ENCODE measurements around the gene MYO16.

MYO16 gene

DNA sequence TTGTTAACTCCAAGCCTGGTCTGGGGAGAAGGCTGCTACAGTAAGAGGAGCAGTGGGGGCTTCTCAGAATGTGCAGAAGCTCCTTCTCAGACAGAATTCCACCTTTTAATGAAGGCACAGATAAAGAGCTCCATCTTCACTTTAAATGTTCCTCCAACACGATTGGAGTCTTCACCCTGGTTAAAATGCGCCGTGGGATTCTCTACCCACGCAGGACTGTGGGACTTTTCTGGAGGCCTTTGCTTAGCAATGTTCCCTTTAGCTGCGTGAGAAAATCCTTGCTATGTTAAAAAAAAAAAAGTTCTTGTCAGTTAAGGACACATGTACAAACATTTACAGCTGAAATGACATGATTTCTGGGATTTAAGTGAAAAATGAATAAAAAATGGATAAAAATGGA is 546.3 kb downstream of the MYO16 start:
- ATAC-seq (ENCODE audit: low read depth), result no peak

DNA sequence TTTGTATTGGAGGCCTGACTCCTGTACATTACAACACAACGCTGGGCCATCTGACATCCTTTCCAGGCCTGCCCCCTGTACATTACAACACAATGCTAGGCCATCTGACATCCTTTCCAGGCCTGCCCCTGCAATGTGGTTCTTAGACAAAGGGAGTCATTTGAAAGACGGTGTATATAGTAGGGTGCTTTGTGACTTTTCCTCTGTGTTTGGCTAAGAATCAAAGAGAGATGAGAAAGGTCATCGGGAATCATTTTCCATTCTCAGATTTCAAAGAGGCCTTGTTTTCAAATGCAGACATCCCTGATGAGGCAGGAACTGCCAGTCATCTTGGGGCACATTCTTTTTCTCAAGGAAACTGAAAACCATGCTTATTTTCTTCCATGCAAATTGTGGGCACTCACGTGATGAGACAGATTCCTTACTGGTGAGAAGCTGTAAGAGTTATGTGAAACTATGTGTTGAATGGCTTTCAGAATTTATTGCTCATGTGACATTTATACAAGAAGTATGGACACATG is 551.6 kb downstream of the MYO16 start:
- Mint-ChIP-seq H3K27ac (no peak overlapping the region), H3K4me1 (peaks cover 2% of the 10 kb centered on the region), H3K9me3 (no peaks in the 10 kb centered on the region), H3K4me3 (no peak overlapping the region), H3K27me3 (peaks cover 4% of the 10 kb centered on the region), H3K36me3 (no peaks in the 10 kb centered on the region)
- ATAC-seq (ENCODE audit: low read depth) (no peak), DNase-seq (ENCODE audit: low spot score in 2 of 2) (no peak)

More for the DNA sequence above, 546.3 kb downstream of the MYO16 start:
- H3K4me1 Mint-ChIP-seq, result no peaks in the 10 kb centered on the region
- H3K36me3 Mint-ChIP-seq, result no peaks in the 10 kb centered on the region
- DNase-seq (ENCODE audit: low spot score in 2 of 2), result no peak
- no peak overlapping the region for H3K27ac Mint-ChIP-seq
- no peaks in the 10 kb centered on the region for H3K9me3 Mint-ChIP-seq
- H3K27me3 Mint-ChIP-seq, result peaks cover 5% of the 10 kb centered on the region
- no peak overlapping the region for H3K4me3 Mint-ChIP-seq

DNA sequence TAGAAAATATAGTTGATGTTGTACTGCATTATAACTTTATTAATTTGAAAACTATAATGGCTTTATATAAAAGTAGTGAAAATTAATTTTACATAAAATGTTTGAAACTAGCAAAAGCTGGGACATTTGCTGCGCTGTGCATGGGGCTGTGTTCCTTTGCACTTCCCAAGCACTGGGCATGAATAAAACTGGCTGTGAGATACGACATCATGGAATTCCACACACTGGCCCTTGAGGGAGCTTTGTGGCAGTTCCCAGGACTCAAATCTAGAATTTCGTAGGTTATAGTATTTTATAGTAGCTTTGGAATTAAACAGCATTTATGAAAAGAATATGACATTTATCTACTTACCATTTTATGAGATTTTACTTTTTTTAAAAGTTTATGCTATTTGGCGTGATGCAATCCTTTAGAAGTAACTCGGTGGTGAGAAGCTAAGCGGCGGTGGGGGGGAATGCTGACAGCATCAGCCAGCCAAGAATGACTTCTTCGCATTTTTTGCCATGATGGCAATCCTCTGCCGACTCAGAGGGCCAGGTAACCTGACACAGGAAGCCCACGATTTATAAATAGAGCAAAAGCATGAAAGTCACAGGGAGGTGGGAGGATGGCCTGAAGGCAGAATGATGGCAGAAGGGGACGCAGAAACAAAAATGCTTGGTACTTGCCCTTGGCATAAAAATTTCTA is 553.5 kb downstream of the MYO16 start:
- H3K4me3 Mint-ChIP-seq, result no peak overlapping the region
- H3K27me3 Mint-ChIP-seq, result no peaks in the 10 kb centered on the region
- ATAC-seq (ENCODE audit: low read depth) (no peak), DNase-seq (ENCODE audit: low spot score in 2 of 2) (no peak)
- no peak overlapping the region for H3K27ac Mint-ChIP-seq
- H3K36me3 Mint-ChIP-seq, result no peaks in the 10 kb centered on the region
- no peaks in the 10 kb centered on the region for H3K9me3 Mint-ChIP-seq
- peaks cover 2% of the 10 kb centered on the region for H3K4me1 Mint-ChIP-seq

DNA sequence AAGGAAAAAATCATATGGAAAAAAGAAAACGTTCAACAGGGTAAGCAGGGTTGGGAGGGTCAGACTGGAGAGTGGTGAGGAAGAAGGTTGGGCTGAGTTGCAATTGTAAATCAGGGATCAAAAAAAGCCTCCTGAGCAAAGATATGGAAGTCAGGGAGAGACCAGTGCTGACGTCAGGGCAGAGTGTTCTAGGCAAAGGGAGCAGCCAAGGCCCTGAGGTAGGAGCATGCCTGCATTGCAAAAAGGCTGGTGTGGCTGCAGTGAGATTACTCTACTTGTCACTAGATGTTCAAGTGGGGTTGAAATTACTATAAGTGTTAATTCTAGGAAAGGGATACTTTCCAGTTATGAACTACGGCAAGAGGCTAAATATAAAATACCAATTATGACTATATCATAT is 562.0 kb downstream of the MYO16 start:
- H3K27me3 Mint-ChIP-seq, result peaks cover 2% of the 10 kb centered on the region
- no peaks in the 10 kb centered on the region for H3K4me1 Mint-ChIP-seq
- DNase-seq (ENCODE audit: low spot score in 2 of 2) (no peak), ATAC-seq (ENCODE audit: low read depth) (no peak)
- no peak overlapping the region for H3K27ac Mint-ChIP-seq
- H3K36me3 Mint-ChIP-seq, result no peaks in the 10 kb centered on the region
- no peak overlapping the region for H3K4me3 Mint-ChIP-seq
- H3K9me3 Mint-ChIP-seq, result no peaks in the 10 kb centered on the region

DNA sequence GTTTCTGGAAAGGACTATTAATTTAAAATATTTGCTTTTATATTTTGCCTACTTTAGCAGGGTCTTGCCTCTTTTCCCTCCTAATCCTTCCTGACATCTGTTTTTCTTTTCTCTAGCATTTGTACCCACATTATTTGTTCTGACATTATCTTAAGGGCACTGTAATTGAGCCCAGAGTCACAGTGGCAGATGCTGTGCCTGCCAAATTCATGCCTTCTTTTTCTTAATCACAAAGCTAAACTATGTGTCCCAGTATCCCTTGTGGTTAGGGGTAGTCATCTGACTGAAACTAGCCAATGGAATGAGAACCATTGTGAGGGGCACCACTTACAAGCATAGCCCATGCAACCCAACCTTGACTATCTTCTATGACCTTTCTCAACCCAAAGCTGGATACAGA is 562.9 kb downstream of the MYO16 start:
- H3K4me3 Mint-ChIP-seq, result no peak overlapping the region
- peaks cover 5% of the 10 kb centered on the region for H3K27me3 Mint-ChIP-seq

DNA sequence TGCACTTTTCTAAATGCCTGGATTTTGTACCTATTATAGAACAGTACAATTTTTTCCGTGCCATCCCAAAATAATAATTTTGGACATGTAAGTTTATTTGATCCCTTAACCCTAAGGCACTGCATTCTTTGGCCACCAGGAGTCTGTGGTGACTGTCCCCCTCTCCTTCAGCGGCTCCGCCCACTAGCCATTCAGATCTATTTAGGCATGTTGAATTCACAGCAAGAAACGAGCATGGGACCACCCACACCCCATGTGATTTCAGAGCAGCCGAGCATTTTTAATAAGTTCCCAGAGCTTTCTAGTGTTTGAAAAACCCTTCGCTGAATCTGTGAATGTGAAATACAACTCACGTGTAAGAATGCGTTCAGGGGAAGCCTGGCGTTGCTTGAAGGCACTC is 567.5 kb downstream of the MYO16 start:
- no peaks in the 10 kb centered on the region for H3K9me3 Mint-ChIP-seq

More for the DNA sequence above, 562.9 kb downstream of the MYO16 start:
- ATAC-seq (ENCODE audit: low read depth), result no peak
- no peaks in the 10 kb centered on the region for H3K4me1 Mint-ChIP-seq
- H3K9me3 Mint-ChIP-seq, result no peaks in the 10 kb centered on the region
- DNase-seq (ENCODE audit: low spot score in 2 of 2), result no peak
- H3K27ac Mint-ChIP-seq, result no peak overlapping the region
- H3K36me3 Mint-ChIP-seq, result no peaks in the 10 kb centered on the region

DNA sequence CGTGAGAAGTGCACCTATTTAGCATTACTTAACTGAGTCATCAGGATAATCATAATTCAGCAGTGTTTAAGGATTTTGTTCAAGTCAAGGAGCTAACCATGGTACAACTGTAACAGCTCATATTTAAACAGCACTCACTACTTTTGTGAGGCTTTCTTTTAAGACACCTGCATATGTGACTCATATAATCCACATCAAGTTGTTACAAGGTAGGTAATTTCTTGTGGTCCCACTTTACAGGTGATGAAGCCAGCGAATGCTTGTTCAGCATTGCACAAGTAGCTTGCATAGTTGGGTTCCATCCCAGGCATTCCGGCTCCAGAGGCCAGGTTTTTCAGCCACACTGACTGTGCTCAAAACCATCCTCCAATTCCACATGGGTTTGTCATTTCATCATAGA is 569.2 kb downstream of the MYO16 start:
- DNase-seq (ENCODE audit: low spot score in 2 of 2) (no peak), ATAC-seq (ENCODE audit: low read depth) (no peak)
- H3K4me3 Mint-ChIP-seq, result no peak overlapping the region
- no peak overlapping the region for H3K27ac Mint-ChIP-seq
- peaks cover 3% of the 10 kb centered on the region for H3K4me1 Mint-ChIP-seq
- no peaks in the 10 kb centered on the region for H3K9me3 Mint-ChIP-seq
- no peaks in the 10 kb centered on the region for H3K36me3 Mint-ChIP-seq
- H3K27me3 Mint-ChIP-seq, result peaks cover 7% of the 10 kb centered on the region

More for the DNA sequence above, 567.5 kb downstream of the MYO16 start:
- no peaks in the 10 kb centered on the region for H3K4me1 Mint-ChIP-seq
- no peak overlapping the region for H3K4me3 Mint-ChIP-seq
- DNase-seq (ENCODE audit: low spot score in 2 of 2), result no peak
- no peaks in the 10 kb centered on the region for H3K36me3 Mint-ChIP-seq
- no peak overlapping the region for H3K27ac Mint-ChIP-seq
- H3K27me3 Mint-ChIP-seq, result peaks cover 6% of the 10 kb centered on the region
- no peak for ATAC-seq (ENCODE audit: low read depth)

DNA sequence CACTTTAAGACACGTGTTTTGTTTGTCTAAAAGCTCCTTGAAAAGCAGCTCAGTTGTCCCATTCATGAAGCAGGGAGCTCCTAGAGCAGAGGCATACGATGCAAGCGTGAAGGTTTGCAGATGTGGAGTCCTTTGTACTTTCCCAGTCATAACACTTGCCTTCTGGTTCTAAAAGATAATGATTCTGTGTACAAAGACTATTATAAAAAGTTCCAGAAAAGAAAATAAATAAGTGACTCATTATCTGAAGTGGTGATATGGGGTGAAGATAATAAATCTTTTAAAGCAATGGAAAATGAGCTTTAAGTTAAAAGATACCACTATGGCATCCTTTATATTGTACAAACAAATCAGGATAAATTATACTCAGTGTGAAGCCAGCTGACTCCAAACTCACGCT is 569.9 kb downstream of the MYO16 start:
- no peak overlapping the region for H3K27ac Mint-ChIP-seq
- H3K36me3 Mint-ChIP-seq, result no peaks in the 10 kb centered on the region
- ATAC-seq (ENCODE audit: low read depth), result no peak
- DNase-seq (ENCODE audit: low spot score in 2 of 2), result no peak
- H3K4me1 Mint-ChIP-seq, result peaks cover 3% of the 10 kb centered on the region
- no peaks in the 10 kb centered on the region for H3K9me3 Mint-ChIP-seq
- peaks cover 7% of the 10 kb centered on the region for H3K27me3 Mint-ChIP-seq
- H3K4me3 Mint-ChIP-seq, result no peak overlapping the region

DNA sequence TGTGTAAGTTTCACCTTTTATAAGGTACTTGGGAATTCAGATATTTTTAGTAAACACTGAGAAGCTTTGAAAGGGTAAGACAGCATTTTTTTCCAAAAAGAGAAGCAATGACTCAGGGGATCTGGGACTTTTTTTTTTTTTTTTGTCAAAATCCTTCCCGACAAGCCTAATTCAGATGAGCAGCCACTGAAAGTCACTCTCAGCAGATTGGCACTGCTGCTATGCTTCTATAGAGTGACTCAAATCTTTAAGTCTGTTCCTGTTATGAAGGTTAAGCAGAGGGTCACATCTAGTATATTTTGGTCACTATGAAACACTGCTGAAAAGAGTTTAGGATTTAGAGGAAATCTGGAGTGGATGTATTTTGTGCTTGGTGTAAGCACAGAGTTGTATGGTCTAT is 571.1 kb downstream of the MYO16 start:
- H3K36me3 Mint-ChIP-seq, result no peaks in the 10 kb centered on the region
- H3K9me3 Mint-ChIP-seq, result no peaks in the 10 kb centered on the region

DNA sequence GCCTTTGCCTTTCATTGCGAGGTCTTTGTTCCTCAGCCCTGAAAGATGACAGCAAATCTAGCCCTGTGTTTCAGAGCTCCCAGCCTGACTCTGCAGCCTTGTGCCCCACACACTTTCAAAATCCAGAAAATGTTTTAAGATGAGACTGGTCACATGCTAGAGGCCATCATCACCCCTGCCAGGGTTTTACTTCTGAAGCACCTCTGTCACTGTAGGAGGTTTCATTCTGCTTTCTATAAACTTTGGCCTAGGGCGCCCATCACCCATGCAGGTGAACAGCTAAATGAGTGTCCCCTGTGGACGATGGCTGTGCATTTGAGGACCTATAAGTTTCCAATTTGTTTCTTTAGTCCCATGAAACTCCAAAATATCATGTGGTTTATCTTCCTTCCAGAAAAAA is 574.2 kb downstream of the MYO16 start:
- no peaks in the 10 kb centered on the region for H3K9me3 Mint-ChIP-seq
- peaks cover 3% of the 10 kb centered on the region for H3K4me1 Mint-ChIP-seq
- ATAC-seq (ENCODE audit: low read depth), result no peak
- H3K27me3 Mint-ChIP-seq, result peaks cover 3% of the 10 kb centered on the region
- H3K27ac Mint-ChIP-seq, result no peak overlapping the region
- no peak overlapping the region for H3K4me3 Mint-ChIP-seq
- no peaks in the 10 kb centered on the region for H3K36me3 Mint-ChIP-seq
- DNase-seq (ENCODE audit: low spot score in 2 of 2), result no peak

More for the DNA sequence above, 571.1 kb downstream of the MYO16 start:
- no peak overlapping the region for H3K4me3 Mint-ChIP-seq
- peaks cover 7% of the 10 kb centered on the region for H3K27me3 Mint-ChIP-seq
- DNase-seq (ENCODE audit: low spot score in 2 of 2) (no peak), ATAC-seq (ENCODE audit: low read depth) (no peak)
- H3K27ac Mint-ChIP-seq, result no peak overlapping the region
- peaks cover 3% of the 10 kb centered on the region for H3K4me1 Mint-ChIP-seq

DNA sequence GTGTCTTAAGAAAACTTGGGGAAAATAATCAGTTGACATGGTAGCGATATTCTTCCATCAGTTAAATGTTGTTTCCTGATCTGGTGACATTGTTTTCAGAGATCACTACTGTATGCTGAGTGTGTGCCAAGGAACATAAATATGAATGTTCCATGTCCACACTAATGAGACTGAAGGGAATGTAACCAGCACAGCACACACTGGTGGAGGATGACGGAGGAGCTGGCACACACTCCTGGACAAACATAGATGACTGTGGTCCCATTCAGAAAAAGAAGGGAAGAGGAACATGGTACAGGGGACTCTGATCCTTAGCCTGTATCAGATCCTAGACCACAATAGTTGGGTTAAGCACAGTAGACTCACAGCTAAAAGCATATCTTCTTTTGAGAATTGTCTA is 574.8 kb downstream of the MYO16 start:
- no peak for DNase-seq (ENCODE audit: low spot score in 2 of 2)
- Mint-ChIP-seq H3K27ac (no peak overlapping the region), H3K36me3 (no peaks in the 10 kb centered on the region), H3K4me3 (no peak overlapping the region), H3K9me3 (no peaks in the 10 kb centered on the region), H3K27me3 (peaks cover 3% of the 10 kb centered on the region), H3K4me1 (peaks cover 3% of the 10 kb centered on the region)
- ATAC-seq (ENCODE audit: low read depth), result no peak

DNA sequence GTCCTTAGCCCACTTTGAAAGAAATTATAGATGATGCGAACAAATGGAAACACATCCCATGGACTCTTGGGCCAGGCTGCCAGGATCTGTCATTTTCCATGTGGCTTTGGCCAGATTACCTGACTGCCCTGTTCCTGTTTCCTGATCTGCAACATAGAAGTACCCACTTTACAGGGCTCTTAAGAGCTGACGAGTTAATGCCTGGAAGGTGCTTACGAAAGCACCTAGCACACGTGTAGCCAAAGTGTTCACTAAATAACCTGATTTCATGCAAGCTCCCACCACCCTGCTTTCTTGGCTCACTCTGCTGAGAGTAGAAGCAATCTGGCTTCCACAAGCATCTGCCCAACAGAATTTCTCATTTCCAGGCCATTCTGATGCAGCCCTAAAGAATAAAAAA is 575.2 kb downstream of the MYO16 start:
- Mint-ChIP-seq H3K4me3 (no peak overlapping the region), H3K36me3 (no peaks in the 10 kb centered on the region), H3K4me1 (peaks cover 3% of the 10 kb centered on the region), H3K9me3 (no peaks in the 10 kb centered on the region), H3K27ac (no peak overlapping the region), H3K27me3 (peaks cover 3% of the 10 kb centered on the region)
- ATAC-seq (ENCODE audit: low read depth) (no peak), DNase-seq (ENCODE audit: low spot score in 2 of 2) (no peak)

DNA sequence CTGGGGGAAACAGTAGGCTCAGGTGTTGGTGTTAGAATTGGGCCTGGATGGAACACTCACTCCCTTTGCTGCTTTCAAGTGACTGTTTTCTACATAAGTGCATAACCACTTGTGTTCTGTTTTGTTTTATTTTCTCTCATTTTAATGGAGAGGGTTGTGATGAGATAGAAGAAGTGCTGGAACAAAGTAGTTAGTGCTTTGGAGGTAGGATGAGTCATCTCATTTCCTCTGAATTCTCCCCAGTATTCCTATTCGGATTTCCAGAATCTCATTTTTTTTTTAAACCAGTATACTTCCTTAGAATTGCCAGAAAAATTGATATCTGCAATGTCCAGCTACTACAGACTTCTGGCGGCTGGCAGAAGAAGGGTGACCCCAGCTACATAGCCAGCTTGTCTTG is 575.9 kb downstream of the MYO16 start:
- no peaks in the 10 kb centered on the region for H3K36me3 Mint-ChIP-seq
- H3K27ac Mint-ChIP-seq, result no peak overlapping the region
- no peak overlapping the region for H3K4me3 Mint-ChIP-seq
- DNase-seq (ENCODE audit: low spot score in 2 of 2) (no peak), ATAC-seq (ENCODE audit: low read depth) (no peak)
- H3K27me3 Mint-ChIP-seq, result peaks cover 3% of the 10 kb centered on the region
- H3K9me3 Mint-ChIP-seq, result no peaks in the 10 kb centered on the region
- peaks cover 3% of the 10 kb centered on the region for H3K4me1 Mint-ChIP-seq

DNA sequence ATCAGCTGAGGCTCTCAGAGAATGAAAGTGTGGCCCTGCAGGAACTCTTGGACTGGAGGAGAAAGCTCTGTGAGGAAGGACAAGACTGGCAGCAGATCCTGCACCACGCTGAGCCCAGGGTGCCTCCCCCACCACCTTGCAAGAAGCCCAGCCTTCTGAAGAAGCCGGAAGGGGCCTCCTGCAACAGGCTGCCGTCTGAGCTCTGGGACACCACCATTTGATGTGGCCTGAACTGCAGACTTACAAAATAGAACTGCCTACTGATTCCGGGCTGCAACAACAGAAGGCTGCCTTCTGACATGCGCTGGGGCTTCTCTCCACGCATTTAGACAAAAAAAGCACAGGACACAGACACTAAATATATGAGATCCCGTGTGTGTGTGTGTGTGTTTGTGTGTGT is 577.2 kb downstream of the MYO16 start:
- no peak overlapping the region for H3K4me3 Mint-ChIP-seq
- no peaks in the 10 kb centered on the region for H3K36me3 Mint-ChIP-seq
- H3K27ac Mint-ChIP-seq, result no peak overlapping the region
- ATAC-seq (ENCODE audit: low read depth) (no peak), DNase-seq (ENCODE audit: low spot score in 2 of 2) (no peak)
- peaks cover 3% of the 10 kb centered on the region for H3K4me1 Mint-ChIP-seq
- H3K9me3 Mint-ChIP-seq, result no peaks in the 10 kb centered on the region
- H3K27me3 Mint-ChIP-seq, result peaks cover 5% of the 10 kb centered on the region

DNA sequence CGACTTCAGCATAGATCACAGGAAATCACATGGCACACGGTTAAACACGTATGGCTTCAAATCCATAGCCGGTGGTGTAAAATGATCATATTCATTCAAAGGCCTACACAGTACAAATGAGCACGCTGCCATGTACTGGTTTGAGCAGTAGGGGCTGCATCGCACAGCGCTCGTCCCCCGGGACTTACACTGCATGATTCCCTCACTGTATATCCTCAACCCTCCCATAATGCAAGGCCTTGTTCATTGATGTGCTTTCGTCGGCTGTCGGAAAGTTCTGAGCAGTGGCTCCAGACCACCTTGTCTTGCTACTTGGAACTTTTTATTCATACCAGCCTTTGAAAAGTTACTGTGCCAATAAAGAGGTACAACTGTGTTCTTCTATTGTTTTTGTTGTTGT is 578.2 kb downstream of the MYO16 start:
- peaks cover 2% of the 10 kb centered on the region for H3K27me3 Mint-ChIP-seq
- H3K27ac Mint-ChIP-seq, result no peak overlapping the region
- no peaks in the 10 kb centered on the region for H3K9me3 Mint-ChIP-seq
- peaks cover 3% of the 10 kb centered on the region for H3K4me1 Mint-ChIP-seq
- ATAC-seq (ENCODE audit: low read depth) (no peak), DNase-seq (ENCODE audit: low spot score in 2 of 2) (no peak)
- no peak overlapping the region for H3K4me3 Mint-ChIP-seq
- no peaks in the 10 kb centered on the region for H3K36me3 Mint-ChIP-seq
